ENCODE measurements around the gene AOAH.

The AOAH gene

GRCh38 chr7:36626111-36626510 is 98.2 kb downstream of the AOAH start:
- DNase-seq: no peak

GRCh38 chr7:36625247-36625646 is 99.0 kb downstream of the AOAH start:
- DNase-seq: no peak

GRCh38 chr7:36623247-36623646 is 101.0 kb downstream of the AOAH start:
- no peak for DNase-seq

- no peak for DNase-seq
Observed at GRCh38 chr7:36621396-36621795, 102.9 kb downstream of the AOAH start.

- no peak for DNase-seq
Observed at GRCh38 chr7:36620166-36620708, 104.1 kb downstream of the AOAH start.

GRCh38 chr7:36617408-36617807 is 106.9 kb downstream of the AOAH start:
- no peak for DNase-seq

GRCh38 chr7:36615852-36616540 is 108.3 kb downstream of the AOAH start:
- DNase-seq: no peak

- no peak for DNase-seq
Observed at GRCh38 chr7:36614959-36615358, 109.3 kb downstream of the AOAH start.

GRCh38 chr7:36613031-36613614 is 111.2 kb downstream of the AOAH start:
- no peak for DNase-seq

- no peak for DNase-seq
Observed at GRCh38 chr7:36611703-36612102, 112.6 kb downstream of the AOAH start.

- no peak for DNase-seq
Observed at GRCh38 chr7:36607721-36608095, 116.6 kb downstream of the AOAH start.

- no peak for DNase-seq
Observed at GRCh38 chr7:36606976-36607720, 117.1 kb downstream of the AOAH start.

- DNase-seq: no peak
Observed at GRCh38 chr7:36606153-36606975, 117.9 kb downstream of the AOAH start.

GRCh38 chr7:36605261-36606051 is 118.8 kb downstream of the AOAH start:
- no peak for DNase-seq

- no peak for DNase-seq
Observed at GRCh38 chr7:36604806-36605205, 119.5 kb downstream of the AOAH start.

- no peak for DNase-seq
Observed at GRCh38 chr7:36602934-36603887, 121.1 kb downstream of the AOAH start.

GRCh38 chr7:36602511-36602910 is 121.8 kb downstream of the AOAH start:
- DNase-seq: no peak

GRCh38 chr7:36601601-36602000 is 122.7 kb downstream of the AOAH start:
- DNase-seq: no peak

- no peak for DNase-seq
Observed at GRCh38 chr7:36600869-36601530, 123.3 kb downstream of the AOAH start.

- DNase-seq: no peak
Observed at GRCh38 chr7:36600314-36600682, 124.0 kb downstream of the AOAH start.
